ENCODE measurements around the gene COBL. TPM values are rescaled to one million over a fixed set of nuclear protein-coding genes. Genes with fewer than 3 reads are reported as not detected.

Gene COBL
- polyA plus RNA-seq, 3 donors, result not detected

DNA sequence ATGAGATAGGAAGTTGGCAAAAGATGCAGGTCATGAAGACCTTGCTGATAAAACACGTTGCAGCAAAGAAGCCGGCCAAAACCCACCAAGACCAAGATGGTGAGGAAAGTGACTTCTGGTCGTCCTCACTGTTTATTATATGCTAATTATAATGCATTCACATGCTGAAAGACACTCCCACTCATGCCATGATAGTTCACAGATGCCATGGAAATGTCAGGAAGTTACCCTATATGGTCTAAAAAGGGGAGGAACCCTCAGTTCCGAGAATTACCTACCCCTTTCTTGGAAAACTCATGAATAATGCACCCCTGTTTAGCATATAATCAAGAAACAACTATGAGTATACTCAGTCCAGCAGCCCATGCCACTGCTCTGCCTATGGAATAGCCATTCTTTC lies 331.5 kb downstream of the COBL start:
- H3K27ac Mint-ChIP-seq, result no peak overlapping the region
- no peaks in the 10 kb centered on the region for H3K4me1 ChIP-seq (ENCODE audit: control insufficient read depth in 1 of 2, insufficient read depth in 2 of 2, low read length in 2 of 2)
- no CpG with 5 or more reads among the region's 4 CpGs for WGBS (ENCODE audit: insufficient coverage)
- H3K4me2 ChIP-seq (replicated peaks; ENCODE audit: extremely low read depth, low read length, poor library complexity, severe bottlenecking), result no peak overlapping the region
- H3K27ac ChIP-seq (ENCODE audit: low read depth in 1 of 2, low read length in 2 of 2), result no peak overlapping the region
- H3K9ac ChIP-seq (ENCODE audit: insufficient read depth, low read length, poor library complexity, severe bottlenecking), result no peak overlapping the region
- no peaks in the 10 kb centered on the region for H3K36me3 Mint-ChIP-seq
- no peak for DNase-seq
- peaks cover 0 to 3% (median 0%) of the 10 kb centered on the region in 3 donors for H3K27me3 Mint-ChIP-seq (ENCODE audit: low read depth in 3 of 3)
- no peaks in the 10 kb centered on the region for H3K36me3 ChIP-seq (replicated peaks in 1 of 2; ENCODE audit: control insufficient read depth in 1 of 2, insufficient read depth in 2 of 2, low read length in 2 of 2)
- H3K4me1 Mint-ChIP-seq, result no peaks in the 10 kb centered on the region
- intact Hi-C loops (cut with micrococcal nuclease), result no loop called here
- TF ChIP-seq, protein P1, sequence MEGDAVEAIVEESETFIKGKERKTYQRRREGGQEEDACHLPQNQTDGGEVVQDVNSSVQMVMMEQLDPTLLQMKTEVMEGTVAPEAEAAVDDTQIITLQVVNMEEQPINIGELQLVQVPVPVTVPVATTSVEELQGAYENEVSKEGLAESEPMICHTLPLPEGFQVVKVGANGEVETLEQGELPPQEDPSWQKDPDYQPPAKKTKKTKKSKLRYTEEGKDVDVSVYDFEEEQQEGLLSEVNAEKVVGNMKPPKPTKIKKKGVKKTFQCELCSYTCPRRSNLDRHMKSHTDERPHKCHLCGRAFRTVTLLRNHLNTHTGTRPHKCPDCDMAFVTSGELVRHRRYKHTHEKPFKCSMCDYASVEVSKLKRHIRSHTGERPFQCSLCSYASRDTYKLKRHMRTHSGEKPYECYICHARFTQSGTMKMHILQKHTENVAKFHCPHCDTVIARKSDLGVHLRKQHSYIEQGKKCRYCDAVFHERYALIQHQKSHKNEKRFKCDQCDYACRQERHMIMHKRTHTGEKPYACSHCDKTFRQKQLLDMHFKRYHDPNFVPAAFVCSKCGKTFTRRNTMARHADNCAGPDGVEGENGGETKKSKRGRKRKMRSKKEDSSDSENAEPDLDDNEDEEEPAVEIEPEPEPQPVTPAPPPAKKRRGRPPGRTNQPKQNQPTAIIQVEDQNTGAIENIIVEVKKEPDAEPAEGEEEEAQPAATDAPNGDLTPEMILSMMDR (IDR thresholded peaks at IDR 0.05), result no peak
- no peaks in the 10 kb centered on the region for H4K20me1 ChIP-seq (ENCODE audit: insufficient read depth, low read length)
- no peak overlapping the region for H2AFZ ChIP-seq (ENCODE audit: insufficient read depth, low read depth, low read length, poor library complexity, severe bottlenecking)
- no peaks in the 10 kb centered on the region for H3K27me3 ChIP-seq (ENCODE audit: control insufficient read depth in 2 of 2, insufficient read depth in 2 of 2, low read length in 2 of 2)
- H3K9me3 Mint-ChIP-seq, result peaks cover 0 to 3% (median under 1%) of the 10 kb centered on the region in 7 donors
- H3K9me3 ChIP-seq (replicated peaks in 1 of 2; ENCODE audit: control insufficient read depth in 1 of 2, insufficient read depth in 1 of 2, low read length in 2 of 2), result no peaks in the 10 kb centered on the region
- no peaks in the 10 kb centered on the region for H3K79me2 ChIP-seq (ENCODE audit: insufficient read depth, low read length)
- H3K4me3 ChIP-seq (replicated peaks in 1 of 3; ENCODE audit: low read depth in 2 of 3, low read length in 3 of 3), result no peak overlapping the region
- H3K4me3 Mint-ChIP-seq, result no peak overlapping the region

GRCh38 chr7:50983850-50984249 lies 332.8 kb downstream of the COBL start:
- no peaks in the 10 kb centered on the region for H4K20me1 ChIP-seq (ENCODE audit: insufficient read depth, low read length)
- H2AFZ ChIP-seq (ENCODE audit: insufficient read depth, low read depth, low read length, poor library complexity, severe bottlenecking), result no peak overlapping the region
- Mint-ChIP-seq H3K4me1 (no peaks in the 10 kb centered on the region), H3K36me3 (no peaks in the 10 kb centered on the region), H3K27ac (no peak overlapping the region), H3K27me3 (ENCODE audit: low read depth in 3 of 3) (peaks cover 0 to 3% (median 0%) of the 10 kb centered on the region in 3 donors), H3K4me3 (no peak overlapping the region), H3K9me3 (peaks cover 0 to 5% (median 0%) of the 10 kb centered on the region in 7 donors)
- intact Hi-C loops (cut with micrococcal nuclease), result no loop called here
- WGBS (ENCODE audit: insufficient coverage), result no CpG with 5 or more reads among the region's 1 CpG
- H3K9me3 ChIP-seq (replicated peaks in 1 of 2; ENCODE audit: control insufficient read depth in 1 of 2, insufficient read depth in 1 of 2, low read length in 2 of 2), result no peaks in the 10 kb centered on the region
- H3K36me3 ChIP-seq (replicated peaks in 1 of 2; ENCODE audit: control insufficient read depth in 1 of 2, insufficient read depth in 2 of 2, low read length in 2 of 2), result no peaks in the 10 kb centered on the region
- H3K79me2 ChIP-seq (ENCODE audit: insufficient read depth, low read length), result no peaks in the 10 kb centered on the region
- TF ChIP-seq, protein P1 (IDR thresholded peaks at IDR 0.05), result no peak
- no peak overlapping the region for H3K4me3 ChIP-seq (replicated peaks in 1 of 3; ENCODE audit: low read depth in 2 of 3, low read length in 3 of 3)
- H3K4me2 ChIP-seq (replicated peaks; ENCODE audit: extremely low read depth, low read length, poor library complexity, severe bottlenecking), result no peak overlapping the region
- no peak for DNase-seq
- no peaks in the 10 kb centered on the region for H3K27me3 ChIP-seq (ENCODE audit: control insufficient read depth in 2 of 2, insufficient read depth in 2 of 2, low read length in 2 of 2)
- no peaks in the 10 kb centered on the region for H3K4me1 ChIP-seq (ENCODE audit: control insufficient read depth in 1 of 2, insufficient read depth in 2 of 2, low read length in 2 of 2)
- no peak overlapping the region for H3K9ac ChIP-seq (ENCODE audit: insufficient read depth, low read length, poor library complexity, severe bottlenecking)
- H3K27ac ChIP-seq (ENCODE audit: low read depth in 1 of 2, low read length in 2 of 2), result no peak overlapping the region

Data from CD14-positive monocyte (primary cell).